SHP77 (cell line): ENCODE measurements around the gene CADM2.
"Not testable (repeated sequence)": the region's sequence is repeated elsewhere in the genome, so short reads cannot be mapped to it uniquely, and the experiment has no call there.

Source experiments
- DNase-seq, 2 experiments: peaks; one replicate each; lab custom pipeline; 2025; lab: John Stamatoyannopoulos, UW

The CADM2 gene

DNA sequence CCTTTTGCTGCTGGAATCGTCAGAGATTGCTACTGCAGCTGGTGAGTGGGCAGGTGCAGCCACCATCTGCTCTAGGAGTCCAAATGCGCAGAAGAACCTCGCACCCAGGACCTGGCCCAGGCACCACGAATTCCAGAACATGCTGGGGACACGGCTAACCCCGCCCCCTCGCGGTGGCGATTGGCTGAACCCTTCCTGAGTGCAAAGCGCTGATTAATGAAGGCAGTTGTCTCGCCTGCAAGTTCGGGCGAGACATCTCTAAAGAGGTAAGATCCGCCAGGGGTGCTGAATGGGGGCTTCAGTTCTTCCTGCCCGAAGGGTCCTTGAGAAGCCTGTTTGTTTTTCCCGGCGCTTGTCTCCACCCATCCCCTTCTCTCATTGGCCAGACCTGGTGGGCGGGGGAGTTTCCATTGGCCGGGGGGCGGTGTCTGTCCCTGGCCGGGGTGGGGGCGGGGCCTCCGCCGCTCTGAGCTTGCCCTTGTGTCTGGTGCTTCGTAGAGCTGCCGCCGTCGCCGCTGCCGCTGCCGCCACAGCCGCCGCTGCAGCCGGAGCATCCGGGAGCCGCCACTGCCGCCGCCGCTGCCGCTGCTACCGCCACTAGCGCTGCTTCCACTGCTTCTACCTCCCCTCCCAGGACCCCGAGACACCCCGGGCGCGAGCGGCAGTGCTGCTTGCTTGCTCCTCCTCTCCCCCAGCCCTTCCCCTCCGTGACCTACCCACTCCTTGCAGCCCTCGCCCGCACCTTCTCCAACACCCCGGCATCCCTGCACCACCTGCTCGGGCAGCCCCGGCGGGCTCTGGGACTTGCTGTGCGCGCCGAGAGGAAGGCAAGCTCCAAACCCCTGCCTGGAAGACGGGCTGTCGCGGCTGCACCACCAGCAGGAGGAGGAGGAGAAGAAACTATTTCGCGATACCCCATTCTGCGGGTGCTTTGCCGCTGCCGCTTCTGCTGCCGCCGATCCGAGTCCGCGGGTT, at the start of gene CADM2:
Gene CADM2, plus strand, starts transcription at position 495 of the 975 bp plus-strand sequence.
- peak; percentile 83 to 94 for DNase-seq

DNA sequence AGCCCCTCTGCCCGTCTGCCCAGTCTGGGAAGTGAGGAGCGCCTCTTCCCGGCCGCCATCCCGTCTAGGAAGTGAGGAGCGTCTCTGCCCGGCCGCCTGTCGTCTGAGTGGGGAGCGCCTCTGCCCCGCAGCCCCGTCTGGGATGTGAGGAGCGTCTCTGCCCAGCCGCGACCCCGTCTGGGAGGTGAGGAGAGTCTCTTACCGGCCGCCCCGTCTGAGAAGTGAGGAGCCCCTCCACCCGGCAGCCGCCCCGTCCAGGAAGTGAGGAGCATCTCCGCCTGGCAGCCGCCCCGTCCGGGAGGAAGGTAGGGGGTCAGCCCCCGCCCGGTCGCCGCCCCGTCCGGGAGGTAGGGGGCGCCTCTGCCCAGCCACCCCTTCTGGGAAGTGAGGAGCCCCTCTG, 40.2 kb upstream of the CADM2 start:
- DNase-seq, result not testable (repeated sequence)

DNA sequence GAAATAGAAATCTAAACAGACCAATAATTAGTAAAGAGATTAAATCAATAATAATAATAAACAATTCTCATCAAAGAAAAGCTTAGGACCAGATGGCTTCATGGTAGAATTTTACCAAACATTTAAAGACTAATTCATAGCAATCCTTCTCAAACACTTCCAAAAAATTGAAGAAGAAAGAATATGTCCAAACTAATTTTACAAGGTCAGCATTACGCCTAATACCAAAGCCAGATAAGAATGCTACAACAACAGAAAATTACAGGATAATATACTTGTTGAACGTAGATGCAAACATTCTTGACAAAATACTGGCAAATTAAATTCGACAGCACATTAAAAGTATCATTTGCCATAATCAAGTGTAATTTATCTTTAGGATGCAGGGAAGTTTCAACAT, 36.1 kb upstream of the CADM2 start:
- DNase-seq, result no peak

DNA sequence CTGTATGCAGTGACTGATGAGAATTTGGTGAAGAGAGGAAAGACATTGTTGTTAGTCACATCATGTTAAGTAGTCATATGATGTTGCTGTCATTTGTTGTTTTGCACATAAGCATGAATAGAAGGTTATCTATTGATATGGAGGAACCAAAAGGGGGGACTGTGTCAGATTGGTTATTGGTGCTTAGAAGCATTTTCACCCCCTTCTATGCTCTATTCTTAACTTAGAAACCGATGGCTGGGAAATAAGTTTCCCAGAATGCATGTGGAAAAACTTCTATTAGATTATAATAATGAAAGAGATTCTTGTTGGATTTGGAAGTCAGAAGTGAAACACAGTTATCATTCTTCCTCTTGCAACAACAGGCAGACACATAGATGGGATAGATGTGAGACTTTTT, 33.2 kb upstream of the CADM2 start:
- no peak for DNase-seq

DNA sequence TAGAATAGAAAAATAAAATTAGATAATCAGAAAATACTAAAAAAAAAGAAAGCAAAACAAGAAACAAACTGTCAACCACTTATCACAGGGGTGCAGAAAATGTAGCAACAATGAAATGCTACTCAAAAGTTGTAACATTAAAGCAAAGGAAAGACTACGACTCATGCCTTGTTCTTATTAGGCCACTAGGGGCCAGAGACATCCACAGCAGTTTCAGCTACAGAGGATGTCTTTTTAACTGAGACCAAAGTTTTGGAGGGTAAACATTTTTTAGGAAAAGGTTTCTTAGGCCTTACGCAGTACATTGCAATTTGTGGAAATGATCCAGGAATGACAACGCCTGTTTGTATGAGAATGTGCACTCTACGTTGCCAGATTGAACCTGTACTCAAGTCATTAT, 15.4 kb upstream of the CADM2 start:
- no peak for DNase-seq

DNA sequence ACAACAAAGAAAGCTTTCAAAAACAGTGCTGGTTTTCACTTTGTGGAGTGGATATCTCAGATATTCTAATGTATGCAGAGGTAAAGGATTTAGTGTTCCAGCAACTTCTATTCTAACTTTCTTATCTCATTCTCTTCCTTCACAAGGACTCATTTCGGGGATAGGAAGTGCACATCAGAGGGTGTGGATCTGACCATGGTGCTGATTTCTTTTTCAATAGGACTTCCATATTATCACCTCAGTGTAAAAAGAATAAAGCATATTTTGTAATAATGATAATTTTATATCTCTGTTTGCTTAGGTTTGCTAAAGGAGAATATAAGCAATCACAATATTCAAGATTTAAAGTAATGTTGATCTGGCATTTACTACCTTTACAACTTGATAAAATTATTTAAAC, 12.5 kb upstream of the CADM2 start:
- DNase-seq, result no peak

DNA sequence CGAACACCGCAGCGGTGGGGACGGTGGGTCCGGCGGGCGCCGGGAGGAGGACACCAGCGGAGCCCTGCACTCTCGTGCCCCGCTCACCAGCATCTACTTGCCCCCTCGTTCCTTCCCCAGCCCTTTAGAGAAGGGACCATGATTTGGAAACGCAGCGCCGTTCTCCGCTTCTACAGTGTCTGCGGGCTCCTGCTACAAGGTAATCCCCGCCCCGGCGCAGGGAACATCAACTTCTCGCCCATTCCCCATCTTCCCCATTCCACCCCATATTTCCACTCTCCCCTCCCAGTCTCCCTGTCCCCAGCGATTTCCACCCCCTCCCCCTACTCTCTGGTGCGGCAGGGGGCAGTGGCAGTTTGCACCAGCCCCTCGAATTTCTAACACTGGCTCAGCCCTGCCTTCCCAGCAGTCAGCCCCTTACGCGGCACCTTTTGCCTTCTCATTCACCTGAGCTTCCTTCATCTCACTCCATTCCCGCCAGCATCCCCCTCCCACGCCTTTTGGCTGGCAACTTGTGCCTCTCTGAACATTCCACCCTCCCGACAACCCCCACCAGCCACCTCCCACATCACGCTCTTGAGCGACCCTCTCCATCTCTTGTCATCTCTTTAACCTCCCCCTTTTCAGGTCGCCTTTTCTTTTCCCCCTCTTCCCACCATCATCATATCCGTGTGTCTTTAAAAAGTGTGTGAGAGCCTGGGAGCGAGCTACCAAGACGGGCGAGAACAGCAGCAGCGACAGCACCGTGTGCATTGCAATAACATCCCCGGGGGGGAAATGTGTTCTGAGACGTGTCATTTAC, 882 bp downstream of the CADM2 start:
- DNase-seq, result peak in 1 of 2 experiments; percentile 27

DNA sequence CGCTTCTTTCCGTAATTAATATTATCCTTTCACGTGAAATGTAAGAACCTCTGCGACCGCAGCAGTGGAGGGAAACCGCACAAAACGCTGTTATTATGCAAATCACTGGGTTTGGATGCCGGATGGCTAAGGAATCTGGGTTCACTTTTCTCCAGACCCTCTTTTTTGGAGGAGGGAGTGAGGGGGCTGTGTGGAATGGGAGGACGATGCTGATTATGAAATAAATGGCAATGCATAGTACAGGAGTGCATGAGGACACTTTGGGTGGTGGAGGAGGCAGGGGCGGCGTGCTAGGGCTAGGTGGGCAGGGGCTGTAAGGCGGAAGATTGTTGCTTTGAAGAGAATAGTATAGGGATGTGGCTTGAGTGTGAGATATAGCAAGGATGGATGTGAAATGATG, 1.8 kb downstream of the CADM2 start:
- no peak for DNase-seq

DNA sequence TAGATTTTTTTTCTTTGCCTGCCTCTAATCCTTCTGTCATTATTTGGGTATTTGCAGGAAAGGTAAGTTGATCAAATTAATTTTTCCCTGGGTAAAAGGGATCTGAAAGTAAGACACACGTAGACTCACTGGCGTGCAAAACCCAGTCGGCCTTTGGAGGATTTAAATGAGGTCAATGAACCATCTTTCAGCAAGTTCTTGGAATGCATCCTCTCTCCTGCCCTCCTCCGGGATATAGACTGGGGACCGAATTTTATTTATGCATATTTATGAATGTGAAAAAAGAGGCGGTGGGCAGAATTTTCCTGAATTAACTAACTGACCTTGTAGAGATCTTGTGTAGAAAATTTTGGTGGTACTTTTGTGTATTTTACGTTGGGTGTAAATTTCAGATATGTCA, 2.2 kb downstream of the CADM2 start:
- no peak for DNase-seq

DNA sequence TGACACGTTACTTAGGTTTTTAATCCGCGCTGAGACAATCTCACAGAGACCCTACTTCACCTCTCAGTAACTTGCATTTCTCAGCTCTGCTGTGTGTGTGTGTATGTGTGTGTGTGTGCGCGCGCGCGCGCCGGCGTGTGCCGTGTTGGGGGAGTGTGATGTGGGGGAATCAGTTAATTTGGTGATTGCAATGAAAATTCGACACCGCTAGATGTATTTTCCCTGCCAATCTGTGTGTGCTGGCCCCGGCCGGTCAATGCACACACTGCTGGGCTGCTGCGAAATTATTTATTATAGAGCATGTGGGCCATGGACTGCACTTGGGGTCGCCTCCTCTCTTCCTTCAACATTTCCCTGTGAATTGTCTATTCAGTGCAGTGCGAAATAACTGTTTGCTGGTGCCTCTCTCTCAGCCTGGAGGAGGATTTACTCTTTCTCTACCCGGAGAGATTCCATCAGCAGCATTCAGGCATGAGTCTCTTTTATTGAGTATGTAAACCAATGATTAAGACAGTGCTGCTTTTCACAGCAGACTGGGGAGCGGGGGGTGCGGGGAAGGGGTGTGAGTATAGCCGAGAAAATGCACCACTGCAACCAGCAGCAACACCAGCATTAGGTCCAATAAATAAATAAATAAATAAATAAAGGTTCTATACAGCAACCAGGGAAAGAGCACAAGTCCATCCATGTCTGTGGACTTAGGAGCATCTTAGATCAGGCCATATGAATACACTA, 2.9 kb downstream of the CADM2 start:
- no peak for DNase-seq

DNA sequence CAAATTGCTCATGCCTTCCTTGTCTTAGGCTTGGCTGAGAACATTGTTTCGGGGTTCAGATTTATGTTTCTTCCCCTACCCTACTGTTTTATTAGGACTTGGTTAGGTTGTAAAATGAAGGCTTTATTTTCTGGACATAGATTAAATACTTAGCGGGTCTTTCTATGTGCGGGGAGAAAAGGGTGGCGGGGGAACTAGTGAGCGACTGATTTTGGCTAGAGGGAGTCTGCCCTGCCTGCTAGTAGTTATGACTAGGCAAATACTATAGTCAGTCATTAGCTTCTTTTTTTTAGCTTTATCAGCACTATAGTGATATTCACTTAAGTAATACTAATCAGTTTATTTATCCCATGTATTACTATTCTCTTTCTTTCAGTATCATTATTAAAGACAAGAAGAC, 3.6 kb downstream of the CADM2 start:
- no peak for DNase-seq

DNA sequence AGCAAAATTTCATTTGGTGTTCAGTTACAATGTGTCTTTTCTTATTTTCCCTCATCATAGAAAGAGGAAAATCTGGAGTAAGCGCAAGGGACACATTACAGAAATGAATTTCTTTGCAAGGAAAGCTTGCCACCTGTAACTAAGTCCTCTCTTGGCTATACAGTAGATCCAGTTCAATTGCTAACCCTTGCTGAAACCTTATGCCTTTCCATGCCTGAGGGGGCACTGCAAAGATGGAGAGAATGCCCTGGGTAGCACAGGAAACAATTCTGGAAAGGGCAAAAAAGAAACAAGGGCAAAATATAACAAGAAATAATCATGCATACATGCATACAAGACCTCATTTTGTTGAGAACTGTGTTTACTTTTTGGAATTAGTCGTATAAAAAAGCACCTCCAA, 4.3 kb downstream of the CADM2 start:
- DNase-seq, result no peak

DNA sequence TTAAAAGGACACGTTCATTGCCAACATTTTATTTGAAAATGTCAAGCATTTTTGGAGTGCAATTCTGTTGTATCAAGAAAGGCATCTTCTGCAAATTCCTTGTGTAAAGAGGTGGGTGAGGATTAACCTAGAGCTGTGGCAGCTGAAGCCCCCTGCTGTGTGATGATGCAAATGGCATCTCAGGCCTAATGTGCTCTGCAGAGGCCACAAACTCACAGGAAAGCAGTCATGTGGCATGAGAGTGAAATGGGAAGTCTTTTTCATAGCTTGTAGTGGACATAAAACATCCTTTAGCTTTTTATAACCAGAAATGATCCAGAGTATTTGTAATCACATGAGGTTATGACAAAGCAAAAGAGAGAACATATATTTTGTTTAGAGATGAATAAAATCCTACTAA, 6.4 kb downstream of the CADM2 start:
- DNase-seq, result peak; percentile 51 to 69

DNA sequence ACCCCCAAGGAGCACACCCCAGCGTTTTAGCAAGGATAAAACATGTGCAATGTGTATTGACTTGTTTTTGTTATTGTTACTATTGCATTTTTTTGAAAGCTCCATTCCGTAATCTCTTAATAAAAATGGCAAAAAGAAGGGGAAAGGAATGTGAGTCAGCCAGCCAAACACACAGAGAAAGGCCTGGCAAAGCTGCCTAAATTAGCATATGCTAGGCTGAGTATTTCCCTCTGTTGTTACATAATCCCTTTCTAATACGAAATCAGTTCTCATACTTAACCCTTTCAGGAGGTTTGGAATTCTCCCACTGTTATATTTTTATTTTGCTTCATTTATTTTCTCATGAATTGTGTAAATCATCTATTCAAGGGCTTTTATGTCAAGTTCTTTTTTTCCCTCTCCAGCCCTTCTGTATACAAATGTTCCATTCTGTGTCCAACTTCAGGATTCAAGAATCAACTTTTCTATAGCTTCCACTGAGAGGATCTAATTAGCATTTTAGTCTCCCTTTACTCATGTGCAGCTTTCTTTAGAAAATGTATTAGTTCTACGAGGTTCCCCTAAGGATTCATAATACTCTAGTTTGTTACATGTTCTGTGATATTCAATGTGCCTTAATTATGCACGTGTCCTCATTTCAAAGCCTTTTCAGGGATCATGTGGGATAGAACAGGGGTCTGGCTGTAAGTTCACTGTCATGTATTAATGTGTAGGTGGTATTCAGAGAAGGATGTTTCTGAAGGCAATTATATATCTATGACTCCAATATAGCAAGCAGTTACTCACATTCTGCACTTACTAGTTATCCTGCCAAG, 9.2 kb downstream of the CADM2 start:
- DNase-seq, result no peak

DNA sequence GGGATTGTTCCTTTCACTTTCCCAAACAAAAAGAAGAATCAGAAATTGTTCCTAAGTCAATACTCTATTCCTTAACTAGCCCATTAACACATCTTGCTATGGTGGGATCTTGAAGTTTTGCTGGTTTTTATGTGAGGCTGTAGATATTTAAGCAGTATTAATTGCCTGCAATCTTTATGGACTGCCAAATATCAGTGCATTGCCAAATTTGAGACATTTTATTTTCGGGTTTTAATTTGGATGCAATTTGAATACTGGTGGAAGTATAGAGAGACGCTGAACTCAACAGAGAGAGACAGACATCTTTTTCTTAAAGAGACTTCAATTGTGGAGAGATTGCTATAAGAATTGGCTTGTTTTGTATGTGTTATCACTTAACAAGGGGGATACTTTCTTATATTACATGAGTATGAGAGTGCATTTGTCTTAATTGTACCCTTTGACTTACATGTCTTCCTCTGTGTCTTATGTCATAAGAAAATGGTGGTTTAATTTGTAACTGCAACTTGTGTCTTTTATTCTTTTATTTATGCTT, 10.0 kb downstream of the CADM2 start:
- no peak for DNase-seq

DNA sequence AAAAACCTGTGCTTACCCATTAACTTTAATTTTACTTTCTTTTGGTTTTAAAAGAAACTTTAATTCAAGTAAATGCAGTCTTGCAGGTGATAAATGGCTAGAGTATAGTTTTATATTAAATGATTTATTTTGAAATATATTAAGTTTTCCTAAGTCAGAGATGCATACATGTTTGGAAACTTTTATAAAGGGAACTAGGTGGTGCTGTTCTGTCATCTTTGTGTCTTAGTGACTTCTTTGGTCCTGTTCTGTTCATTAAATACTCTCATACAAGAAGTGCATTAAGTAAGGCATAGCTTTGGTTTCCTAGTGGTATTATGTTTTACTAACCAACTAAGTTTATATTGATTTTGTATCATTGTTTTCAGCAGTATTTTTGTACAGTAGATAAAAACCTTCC, 15.6 kb downstream of the CADM2 start:
- no peak for DNase-seq

DNA sequence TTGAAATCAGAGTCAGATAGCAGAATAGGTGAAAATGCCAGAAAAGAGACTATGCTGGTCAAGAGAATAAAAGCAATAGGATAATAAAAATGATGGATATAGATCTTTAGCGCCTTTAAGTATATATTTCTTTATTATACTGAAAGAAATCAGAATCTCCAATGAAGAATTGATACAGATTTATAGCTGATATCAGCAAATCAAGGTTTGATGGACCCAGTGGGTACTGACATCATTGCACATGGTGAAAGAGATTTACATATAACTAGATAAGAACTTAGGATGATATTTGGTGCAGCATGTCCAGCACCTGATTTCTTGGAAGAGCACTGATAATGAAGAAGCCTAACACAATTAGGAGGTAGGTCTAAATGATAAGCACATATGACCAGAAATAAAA, 18.2 kb downstream of the CADM2 start:
- no peak for DNase-seq

DNA sequence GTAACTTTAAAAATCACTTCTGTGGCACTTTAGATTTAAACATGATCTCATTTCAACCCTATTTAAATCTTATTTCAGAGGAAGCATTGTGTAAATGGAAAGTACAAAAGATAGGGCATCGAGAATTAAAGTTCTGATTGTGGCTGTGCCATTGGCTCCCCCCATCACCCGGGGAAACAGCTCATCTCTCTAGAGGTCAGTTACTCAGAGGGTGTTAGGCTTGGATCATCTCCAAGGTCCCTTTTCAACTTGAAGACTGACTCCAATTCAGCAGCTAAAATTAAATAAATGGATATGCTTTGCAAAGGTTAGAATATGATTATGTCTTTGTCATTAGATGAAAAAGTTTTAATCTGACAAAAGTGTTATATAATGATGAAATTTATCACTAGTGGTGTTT, 20.1 kb downstream of the CADM2 start:
- DNase-seq, result peak in 1 of 2 experiments; percentile 58

DNA sequence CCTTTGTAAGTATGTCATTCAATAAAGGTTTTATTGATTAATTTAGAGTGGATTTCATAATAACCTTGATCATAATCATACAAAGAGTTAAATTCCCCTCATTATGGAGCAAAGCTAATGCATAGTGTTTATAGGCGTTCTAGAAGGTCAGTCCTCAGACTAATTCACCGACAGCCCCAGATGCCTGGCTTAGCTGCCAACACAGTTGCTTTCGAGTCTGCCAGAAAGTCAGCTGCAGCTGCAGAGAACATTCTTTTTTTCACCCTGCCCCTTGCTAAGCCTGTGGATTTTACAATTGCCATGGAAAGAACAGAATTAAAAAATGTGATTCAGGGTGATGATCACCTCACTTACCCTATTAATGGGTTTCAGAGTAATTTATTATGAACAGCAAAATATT, 21.2 kb downstream of the CADM2 start:
- peak; percentile 25 to 69 for DNase-seq

DNA sequence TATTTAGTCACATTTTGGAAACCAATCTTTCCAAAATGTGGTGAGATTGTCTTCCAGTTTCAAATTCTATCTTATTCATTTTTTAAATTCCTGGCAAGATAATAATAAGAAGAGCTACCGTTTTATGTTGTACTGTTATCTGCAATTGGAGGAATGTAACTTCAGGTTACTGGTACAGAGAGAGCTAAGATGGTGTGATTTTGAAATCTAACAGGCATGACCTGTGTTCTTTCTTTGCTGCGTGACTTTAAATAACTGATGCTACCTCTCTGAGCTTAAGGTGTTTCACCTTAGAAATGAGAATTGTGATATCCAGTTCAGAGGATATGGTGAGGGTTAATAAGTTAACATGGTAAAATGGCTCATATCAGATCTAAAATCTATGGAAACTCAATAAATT, 21.7 kb downstream of the CADM2 start:
- no peak for DNase-seq

DNA sequence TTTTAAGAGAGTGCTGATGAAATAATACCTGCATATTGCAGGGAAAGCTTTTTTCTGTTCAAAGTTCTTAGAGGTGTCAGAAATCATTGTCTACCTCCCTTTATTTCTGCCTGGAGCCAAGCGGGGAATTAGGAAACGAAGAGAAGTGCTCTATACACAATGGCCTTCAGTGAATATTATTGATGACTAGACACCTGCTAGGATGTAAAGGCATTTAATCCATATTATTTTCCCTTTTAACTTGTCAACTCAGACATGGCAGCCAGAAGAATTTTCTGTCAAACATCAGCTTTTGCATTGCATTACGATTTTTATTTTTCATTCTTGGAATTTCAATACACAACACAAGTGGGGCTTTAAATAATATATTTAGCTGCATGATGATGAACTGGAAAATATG, 24.7 kb downstream of the CADM2 start:
- DNase-seq, result no peak
